Kidney (tissue), 14 donors: ENCODE measurements around the gene EPAS1. TPM values are rescaled to one million over a fixed set of nuclear protein-coding genes. Genes with fewer than 3 reads are reported as not detected.

Experiments
- DNase-seq, 5 donors: peaks; one replicate each; pipeline ENCODE4 v3.0.0-alpha.2; 2013 to 2020
- FAIRE-seq: peaks from 2 replicates; lab custom pipeline; 2012; peaks lifted over from hg19 to GRCh38; lab: Jason Lieb, UNC
- H3K27ac ChIP-seq, 2 donors: one replicate each; pipeline ENCODE4 v1.7.0; 2013; ENCODE audit warnings: low read depth in 2 of 2, low read length in 2 of 2, inconsistent platforms in 1 of 2
- H3K27me3 ChIP-seq: one replicate; pipeline ENCODE4 v1.7.1; 2013; ENCODE audit warnings: low read length, inconsistent platforms; ENCODE audit not compliant: control insufficient read depth, insufficient read depth
- H3K36me3 ChIP-seq, 3 donors: one replicate each; pipeline versions ENCODE4 v1.7.0 to v1.7.1; 2013; ENCODE audit warnings: low read length in 3 of 3, control low read depth in 1 of 3, inconsistent platforms in 1 of 3; ENCODE audit not compliant: insufficient read depth in 3 of 3, control insufficient read depth in 2 of 3
- H3K4me1 ChIP-seq, 3 donors: one replicate each; pipeline versions ENCODE4 v1.7.0 to v1.7.1; 2013; ENCODE audit warnings: low read length in 3 of 3, inconsistent platforms in 1 of 3, low read depth in 1 of 3; ENCODE audit not compliant: control insufficient read depth in 2 of 3, insufficient read depth in 2 of 3
- H3K4me3 ChIP-seq, 3 donors: one replicate each; pipeline versions ENCODE4 v1.7.0 to v1.8.1; 2013; ENCODE audit warnings: low read length in 3 of 3, control low read depth in 1 of 3, inconsistent platforms in 1 of 3
- H3K9ac ChIP-seq, 3 donors: one replicate each; pipeline versions ENCODE4 v1.7.0 to v1.7.1; 2013; ENCODE audit warnings: low read length in 3 of 3, control low read depth in 1 of 3, inconsistent platforms in 1 of 3
- H3K9me3 ChIP-seq, 3 donors: one replicate each; pipeline versions ENCODE4 v1.7.0 to v1.7.1; 2013; ENCODE audit warnings: low read length in 3 of 3, control low read depth in 1 of 3, inconsistent platforms in 1 of 3; ENCODE audit not compliant: control insufficient read depth in 2 of 3, insufficient read depth in 1 of 3
- intact Hi-C: fragments of 100-400 bp; cut with DNase I; formaldehyde crosslinking; loops from one replicate; pipeline ENCODE4 v1.11.1; 2022
- polyA plus RNA-seq: library from polyadenylated mRNA; stranded (reverse); fragments of 350-450 nt; fragmentation: Illumina TruSeq; extraction: RNeasy Lipid Tissue Mini Kit (QIAGEN cat#74804); gene quantifications from one replicate; pipeline ENCODE4 v1.2.3, GENCODE V29; 2014; ENCODE audit warnings: low read depth, low replicate concordance; ENCODE audit not compliant: insufficient read depth
- total RNA-seq: library from RNA; stranded (reverse); fragmentation: NEBNext Ultra II Directional; extraction: Animal tissue kit (Norgen Biotek cat#: 25700); gene quantifications from one replicate; pipeline ENCODE4 v1.2.1, GENCODE V29; 2021
- TF ChIP-seq, protein P1 (sequence below): IDR thresholded peaks from 3 replicates; pipeline ENCODE4 v1.5.1; 2012; ENCODE audit warnings: mild to moderate bottlenecking, moderate library complexity, borderline replicate concordance; ENCODE audit not compliant: insufficient read depth; ENCODE audit errors: extremely low read depth
- donor health status: control.
- donor health status: control.
- donor health status: control.
- donor health status: control.
- donor health status: control.
- donor health status: DM: yes; HTN: yes; CAD: no.
- donor health status: Normal renal cell carcinoma (clear cell type).

The EPAS1 gene
- total and polyA plus RNA-seq, 2 donors from 2014 or later, result 142 to 398 TPM

DNA sequence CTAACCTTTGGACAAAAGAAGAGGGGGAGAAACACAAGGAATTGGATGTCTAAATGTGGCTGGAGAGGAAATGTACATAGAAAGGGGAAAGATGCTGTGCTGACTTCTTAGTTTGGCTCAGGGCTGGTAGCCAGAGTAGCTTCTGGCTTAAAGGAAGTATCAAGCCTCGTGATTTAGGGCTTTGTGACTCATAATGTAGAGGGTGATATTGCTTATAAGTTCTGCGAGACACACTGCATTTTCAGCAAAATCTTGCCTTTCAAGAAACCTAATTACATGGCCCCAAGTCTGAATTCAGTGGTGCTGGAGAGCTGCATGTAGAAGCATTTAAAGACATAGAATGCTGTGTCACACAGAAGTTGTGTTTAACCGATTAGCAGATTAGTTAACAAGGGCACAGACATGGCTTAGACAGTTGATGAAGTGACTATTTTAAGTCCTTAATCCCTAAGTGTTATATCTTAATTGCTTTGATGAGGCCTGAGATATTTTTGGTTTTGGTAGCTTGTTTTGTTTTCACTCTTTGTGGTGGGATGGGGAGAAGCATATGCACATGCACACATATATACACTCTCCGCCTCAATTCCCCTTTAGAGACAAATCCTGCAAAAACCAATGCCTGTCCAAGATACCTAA is 66.4 kb downstream of the EPAS1 start:
- no peaks in the 10 kb centered on the region for H3K27me3 ChIP-seq
- intact Hi-C loops, result loop anchor here (10.0 kb wide), 1 partner anchor 299 kb away; no protein-coding TSS in a partner anchor
- no peaks in the 10 kb centered on the region for H3K9me3 ChIP-seq
- no peak for DNase-seq
- FAIRE-seq, result no peak
- no peak overlapping the region for H3K9ac ChIP-seq
- peaks cover 0 to 48% (median 18%) of the 10 kb centered on the region in 3 donors for H3K36me3 ChIP-seq
- no peak overlapping the region for H3K4me3 ChIP-seq
- H3K27ac ChIP-seq, result peak overlapping the region in 1 of 2 donors; percentile 11
- TF ChIP-seq, protein P1, sequence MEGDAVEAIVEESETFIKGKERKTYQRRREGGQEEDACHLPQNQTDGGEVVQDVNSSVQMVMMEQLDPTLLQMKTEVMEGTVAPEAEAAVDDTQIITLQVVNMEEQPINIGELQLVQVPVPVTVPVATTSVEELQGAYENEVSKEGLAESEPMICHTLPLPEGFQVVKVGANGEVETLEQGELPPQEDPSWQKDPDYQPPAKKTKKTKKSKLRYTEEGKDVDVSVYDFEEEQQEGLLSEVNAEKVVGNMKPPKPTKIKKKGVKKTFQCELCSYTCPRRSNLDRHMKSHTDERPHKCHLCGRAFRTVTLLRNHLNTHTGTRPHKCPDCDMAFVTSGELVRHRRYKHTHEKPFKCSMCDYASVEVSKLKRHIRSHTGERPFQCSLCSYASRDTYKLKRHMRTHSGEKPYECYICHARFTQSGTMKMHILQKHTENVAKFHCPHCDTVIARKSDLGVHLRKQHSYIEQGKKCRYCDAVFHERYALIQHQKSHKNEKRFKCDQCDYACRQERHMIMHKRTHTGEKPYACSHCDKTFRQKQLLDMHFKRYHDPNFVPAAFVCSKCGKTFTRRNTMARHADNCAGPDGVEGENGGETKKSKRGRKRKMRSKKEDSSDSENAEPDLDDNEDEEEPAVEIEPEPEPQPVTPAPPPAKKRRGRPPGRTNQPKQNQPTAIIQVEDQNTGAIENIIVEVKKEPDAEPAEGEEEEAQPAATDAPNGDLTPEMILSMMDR, result no peak
- peaks cover 0 to 3% (median 2%) of the 10 kb centered on the region in 3 donors for H3K4me1 ChIP-seq

DNA sequence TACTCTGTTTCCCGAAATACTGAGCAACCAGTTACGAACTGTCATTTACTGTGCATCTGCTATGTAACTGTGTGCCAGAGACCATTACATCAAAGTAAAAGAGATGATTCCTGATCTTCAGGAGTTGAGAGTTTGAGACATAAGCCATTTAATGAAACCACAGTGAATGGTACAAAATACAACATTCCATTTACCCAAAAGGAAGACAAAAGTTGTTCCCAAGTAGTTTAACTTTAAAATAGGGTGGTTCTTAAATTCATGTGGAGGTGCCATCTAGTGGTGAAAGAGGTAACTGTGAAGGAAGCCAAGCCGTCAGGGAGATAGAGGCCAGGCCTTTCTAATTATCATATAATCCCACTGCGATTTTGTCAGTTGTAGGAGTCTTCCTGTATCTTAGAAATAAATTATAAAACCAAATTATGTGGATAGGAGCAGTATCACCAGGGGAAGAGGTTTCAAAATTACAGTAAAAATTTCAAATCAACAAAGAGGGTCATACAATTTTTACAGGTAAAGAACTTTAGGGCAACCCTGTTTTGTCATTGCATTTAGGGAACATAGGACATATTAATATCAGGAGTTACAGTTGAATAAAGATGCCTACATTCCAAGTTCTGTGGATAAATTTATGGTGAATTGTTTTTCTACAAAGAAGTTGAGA is 67.7 kb downstream of the EPAS1 start:
- TF ChIP-seq, protein P1, result peak; percentile 80
- no peaks in the 10 kb centered on the region for H3K27me3 ChIP-seq
- FAIRE-seq (peak; percentile 90), DNase-seq (peak in 2 of 5 donors; percentile 53 to 66)
- H3K36me3 ChIP-seq, result peaks cover 0 to 49% (median 24%) of the 10 kb centered on the region in 3 donors
- H3K4me1 ChIP-seq, result peaks cover 0 to 3% (median 2%) of the 10 kb centered on the region in 3 donors
- H3K27ac ChIP-seq, result no peak overlapping the region
- intact Hi-C loops, result loop anchor here (10.0 kb wide), 1 partner anchor 300 kb away; no protein-coding TSS in a partner anchor
- H3K9me3 ChIP-seq, result no peaks in the 10 kb centered on the region
- no peak overlapping the region for H3K9ac ChIP-seq
- no peak overlapping the region for H3K4me3 ChIP-seq

DNA sequence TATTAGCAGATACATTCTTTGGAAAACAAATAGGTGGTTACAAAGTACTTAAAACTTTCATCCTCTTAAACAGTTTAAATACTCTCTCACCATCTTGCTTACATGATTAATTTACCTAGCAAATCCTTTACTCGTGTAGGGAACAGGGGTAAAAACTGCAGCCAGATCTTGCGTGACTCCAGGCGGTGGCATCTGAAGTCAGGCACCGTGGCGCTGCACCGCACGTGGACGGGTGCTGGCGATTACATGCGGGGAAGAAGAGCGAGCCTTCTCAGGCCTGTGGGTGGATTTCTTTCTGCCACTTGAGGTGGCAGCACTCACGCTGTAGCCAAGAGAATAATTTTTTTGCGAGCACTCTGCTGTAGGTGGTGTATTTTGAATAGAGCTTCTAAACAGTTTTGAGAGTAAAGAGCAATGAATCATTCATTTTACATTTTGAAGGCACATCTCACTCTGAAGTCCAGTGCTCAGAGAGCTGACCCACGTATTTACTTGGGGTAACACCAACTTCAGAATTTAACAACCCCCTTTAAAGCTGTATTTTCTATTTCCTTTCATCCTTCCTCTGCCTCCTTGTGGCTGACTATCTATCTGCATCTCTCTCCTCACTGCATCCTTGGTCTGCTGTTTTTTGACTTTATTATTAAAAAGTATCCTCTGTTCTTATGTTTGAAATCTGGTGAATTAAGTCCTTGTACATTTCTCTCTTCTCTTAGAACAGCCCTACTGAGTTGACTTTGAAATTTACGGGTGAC is 68.9 kb downstream of the EPAS1 start:
- peak overlapping the region in 1 of 2 donors; percentile 35 for H3K27ac ChIP-seq
- H3K4me1 ChIP-seq, result peaks cover 0 to 3% (median 2%) of the 10 kb centered on the region in 3 donors
- TF ChIP-seq, protein P1, result no peak
- DNase-seq (peak in 3 of 5 donors; percentile 13 to 60 (median 34)), FAIRE-seq (no peak)
- no peaks in the 10 kb centered on the region for H3K9me3 ChIP-seq
- no peaks in the 10 kb centered on the region for H3K27me3 ChIP-seq
- no peak overlapping the region for H3K4me3 ChIP-seq
- no peak overlapping the region for H3K9ac ChIP-seq
- H3K36me3 ChIP-seq, result peaks cover 0 to 49% (median 25%) of the 10 kb centered on the region in 3 donors
- intact Hi-C loops, result loop anchor here (10.0 kb wide), 1 partner anchor 301 kb away; no protein-coding TSS in a partner anchor
